ENCODE results near the gene CDK5RAP3. TPM values are rescaled to one million over a fixed set of nuclear protein-coding genes. Genes with fewer than 3 reads are reported as not detected.

Gene CDK5RAP3
- total and polyA plus RNA-seq, 2 experiments from 2014 or later: 92.6 to 106 TPM

DNA sequence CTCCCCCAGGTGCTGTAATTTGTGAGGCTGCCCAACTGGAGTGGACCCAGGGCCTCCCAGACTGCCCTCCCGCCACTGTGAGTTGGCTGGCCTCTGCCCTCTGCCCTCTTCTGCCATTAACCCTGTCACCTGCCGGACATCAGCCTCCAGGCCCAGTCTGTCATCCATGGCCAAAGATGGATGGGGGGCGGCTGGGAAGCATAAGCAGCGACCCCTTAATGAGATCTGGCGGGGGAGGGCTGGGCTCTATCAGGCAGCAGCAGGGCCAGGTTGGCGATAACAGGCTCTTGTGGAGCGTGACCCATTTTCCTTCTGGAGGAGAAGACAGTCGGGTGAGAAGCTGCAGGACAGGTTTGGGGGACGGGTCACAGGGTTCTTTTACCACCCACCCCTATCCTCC is 25.3 kb downstream of the CDK5RAP3 start (continued):
- TF ChIP-seq, protein P1, sequence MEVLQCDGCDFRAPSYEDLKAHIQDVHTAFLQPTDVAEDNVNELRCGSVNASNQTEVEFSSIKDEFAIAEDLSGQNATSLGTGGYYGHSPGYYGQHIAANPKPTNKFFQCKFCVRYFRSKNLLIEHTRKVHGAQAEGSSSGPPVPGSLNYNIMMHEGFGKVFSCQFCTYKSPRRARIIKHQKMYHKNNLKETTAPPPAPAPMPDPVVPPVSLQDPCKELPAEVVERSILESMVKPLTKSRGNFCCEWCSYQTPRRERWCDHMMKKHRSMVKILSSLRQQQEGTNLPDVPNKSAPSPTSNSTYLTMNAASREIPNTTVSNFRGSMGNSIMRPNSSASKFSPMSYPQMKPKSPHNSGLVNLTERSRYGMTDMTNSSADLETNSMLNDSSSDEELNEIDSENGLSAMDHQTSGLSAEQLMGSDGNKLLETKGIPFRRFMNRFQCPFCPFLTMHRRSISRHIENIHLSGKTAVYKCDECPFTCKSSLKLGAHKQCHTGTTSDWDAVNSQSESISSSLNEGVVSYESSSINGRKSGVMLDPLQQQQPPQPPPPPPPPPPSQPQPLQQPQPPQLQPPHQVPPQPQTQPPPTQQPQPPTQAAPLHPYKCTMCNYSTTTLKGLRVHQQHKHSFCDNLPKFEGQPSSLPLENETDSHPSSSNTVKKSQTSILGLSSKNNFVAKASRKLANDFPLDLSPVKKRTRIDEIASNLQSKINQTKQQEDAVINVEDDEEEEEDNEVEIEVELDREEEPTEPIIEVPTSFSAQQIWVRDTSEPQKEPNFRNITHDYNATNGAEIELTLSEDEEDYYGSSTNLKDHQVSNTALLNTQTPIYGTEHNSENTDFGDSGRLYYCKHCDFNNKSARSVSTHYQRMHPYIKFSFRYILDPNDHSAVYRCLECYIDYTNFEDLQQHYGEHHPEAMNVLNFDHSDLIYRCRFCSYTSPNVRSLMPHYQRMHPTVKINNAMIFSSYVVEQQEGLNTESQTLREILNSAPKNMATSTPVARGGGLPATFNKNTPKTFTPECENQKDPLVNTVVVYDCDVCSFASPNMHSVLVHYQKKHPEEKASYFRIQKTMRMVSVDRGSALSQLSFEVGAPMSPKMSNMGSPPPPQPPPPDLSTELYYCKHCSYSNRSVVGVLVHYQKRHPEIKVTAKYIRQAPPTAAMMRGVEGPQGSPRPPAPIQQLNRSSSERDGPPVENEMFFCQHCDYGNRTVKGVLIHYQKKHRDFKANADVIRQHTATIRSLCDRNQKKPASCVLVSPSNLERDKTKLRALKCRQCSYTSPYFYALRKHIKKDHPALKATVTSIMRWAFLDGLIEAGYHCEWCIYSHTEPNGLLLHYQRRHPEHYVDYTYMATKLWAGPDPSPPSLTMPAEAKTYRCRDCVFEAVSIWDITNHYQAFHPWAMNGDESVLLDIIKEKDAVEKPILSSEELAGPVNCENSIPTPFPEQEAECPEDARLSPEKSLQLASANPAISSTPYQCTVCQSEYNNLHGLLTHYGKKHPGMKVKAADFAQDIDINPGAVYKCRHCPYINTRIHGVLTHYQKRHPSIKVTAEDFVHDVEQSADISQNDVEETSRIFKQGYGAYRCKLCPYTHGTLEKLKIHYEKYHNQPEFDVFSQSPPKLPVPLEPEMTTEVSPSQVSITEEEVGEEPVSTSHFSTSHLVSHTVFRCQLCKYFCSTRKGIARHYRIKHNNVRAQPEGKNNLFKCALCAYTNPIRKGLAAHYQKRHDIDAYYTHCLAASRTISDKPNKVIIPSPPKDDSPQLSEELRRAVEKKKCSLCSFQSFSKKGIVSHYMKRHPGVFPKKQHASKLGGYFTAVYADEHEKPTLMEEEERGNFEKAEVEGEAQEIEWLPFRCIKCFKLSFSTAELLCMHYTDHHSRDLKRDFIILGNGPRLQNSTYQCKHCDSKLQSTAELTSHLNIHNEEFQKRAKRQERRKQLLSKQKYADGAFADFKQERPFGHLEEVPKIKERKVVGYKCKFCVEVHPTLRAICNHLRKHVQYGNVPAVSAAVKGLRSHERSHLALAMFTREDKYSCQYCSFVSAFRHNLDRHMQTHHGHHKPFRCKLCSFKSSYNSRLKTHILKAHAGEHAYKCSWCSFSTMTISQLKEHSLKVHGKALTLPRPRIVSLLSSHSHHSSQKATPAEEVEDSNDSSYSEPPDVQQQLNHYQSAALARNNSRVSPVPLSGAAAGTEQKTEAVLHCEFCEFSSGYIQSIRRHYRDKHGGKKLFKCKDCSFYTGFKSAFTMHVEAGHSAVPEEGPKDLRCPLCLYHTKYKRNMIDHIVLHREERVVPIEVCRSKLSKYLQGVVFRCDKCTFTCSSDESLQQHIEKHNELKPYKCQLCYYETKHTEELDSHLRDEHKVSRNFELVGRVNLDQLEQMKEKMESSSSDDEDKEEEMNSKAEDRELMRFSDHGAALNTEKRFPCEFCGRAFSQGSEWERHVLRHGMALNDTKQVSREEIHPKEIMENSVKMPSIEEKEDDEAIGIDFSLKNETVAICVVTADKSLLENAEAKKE (CRISPR knock-in tag; IDR thresholded peaks at IDR 0.05): no peak
- TF ChIP-seq POLR2AphosphoS5 (IDR thresholded peaks at IDR 0.05; ENCODE audit: low read depth): no peak
- no peak for TF ChIP-seq CREB1 (CRISPR knock-in tag; IDR thresholded peaks at IDR 0.05; ENCODE audit: low read depth)
- TF ChIP-seq, protein P2, sequence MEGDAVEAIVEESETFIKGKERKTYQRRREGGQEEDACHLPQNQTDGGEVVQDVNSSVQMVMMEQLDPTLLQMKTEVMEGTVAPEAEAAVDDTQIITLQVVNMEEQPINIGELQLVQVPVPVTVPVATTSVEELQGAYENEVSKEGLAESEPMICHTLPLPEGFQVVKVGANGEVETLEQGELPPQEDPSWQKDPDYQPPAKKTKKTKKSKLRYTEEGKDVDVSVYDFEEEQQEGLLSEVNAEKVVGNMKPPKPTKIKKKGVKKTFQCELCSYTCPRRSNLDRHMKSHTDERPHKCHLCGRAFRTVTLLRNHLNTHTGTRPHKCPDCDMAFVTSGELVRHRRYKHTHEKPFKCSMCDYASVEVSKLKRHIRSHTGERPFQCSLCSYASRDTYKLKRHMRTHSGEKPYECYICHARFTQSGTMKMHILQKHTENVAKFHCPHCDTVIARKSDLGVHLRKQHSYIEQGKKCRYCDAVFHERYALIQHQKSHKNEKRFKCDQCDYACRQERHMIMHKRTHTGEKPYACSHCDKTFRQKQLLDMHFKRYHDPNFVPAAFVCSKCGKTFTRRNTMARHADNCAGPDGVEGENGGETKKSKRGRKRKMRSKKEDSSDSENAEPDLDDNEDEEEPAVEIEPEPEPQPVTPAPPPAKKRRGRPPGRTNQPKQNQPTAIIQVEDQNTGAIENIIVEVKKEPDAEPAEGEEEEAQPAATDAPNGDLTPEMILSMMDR (conservative IDR thresholded peaks at IDR 0.05; ENCODE audit: low read depth in 2 of 2): no peak
- TF ChIP-seq, protein P3, sequence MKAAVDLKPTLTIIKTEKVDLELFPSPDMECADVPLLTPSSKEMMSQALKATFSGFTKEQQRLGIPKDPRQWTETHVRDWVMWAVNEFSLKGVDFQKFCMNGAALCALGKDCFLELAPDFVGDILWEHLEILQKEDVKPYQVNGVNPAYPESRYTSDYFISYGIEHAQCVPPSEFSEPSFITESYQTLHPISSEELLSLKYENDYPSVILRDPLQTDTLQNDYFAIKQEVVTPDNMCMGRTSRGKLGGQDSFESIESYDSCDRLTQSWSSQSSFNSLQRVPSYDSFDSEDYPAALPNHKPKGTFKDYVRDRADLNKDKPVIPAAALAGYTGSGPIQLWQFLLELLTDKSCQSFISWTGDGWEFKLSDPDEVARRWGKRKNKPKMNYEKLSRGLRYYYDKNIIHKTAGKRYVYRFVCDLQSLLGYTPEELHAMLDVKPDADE (IDR thresholded peaks at IDR 0.05): no peak
- no peak for TF ChIP-seq EZH2 (IDR thresholded peaks at IDR 0.05; ENCODE audit: low read depth, unreplicated experiment)

DNA sequence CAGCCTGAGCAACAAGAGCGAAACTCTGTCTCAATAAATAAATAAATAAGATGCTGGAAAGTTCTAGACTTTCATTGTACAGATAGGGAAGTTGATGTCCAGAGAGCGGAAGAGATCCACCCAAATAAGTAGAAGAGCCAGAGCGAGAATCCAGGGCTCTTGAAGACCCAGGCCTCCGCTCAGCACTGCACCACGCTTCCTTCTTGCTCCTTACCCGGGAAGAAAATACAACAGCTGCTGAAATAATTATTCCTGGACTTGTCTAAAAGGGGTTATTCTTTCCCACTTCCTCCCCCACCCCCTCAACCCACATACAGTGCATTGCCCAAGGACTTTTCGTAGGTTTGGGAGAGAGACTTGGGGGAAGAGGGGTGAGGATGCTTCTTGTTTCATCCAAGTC is 26.7 kb downstream of the CDK5RAP3 start:
- Histone ChIP-seq H3K79me2 (replicated peaks; ENCODE audit: insufficient read depth) (no peaks in the 10 kb centered on the region), H4K20me1 (replicated peaks; ENCODE audit: insufficient read depth) (no peaks in the 10 kb centered on the region), H3K4me1 (ENCODE audit: insufficient read depth) (peaks cover 24% of the 10 kb centered on the region), H3K4me2 (no peak overlapping the region), H3K36me3 (ENCODE audit: insufficient read depth) (no peaks in the 10 kb centered on the region), H3K27me3 (ENCODE audit: insufficient read depth) (no peaks in the 10 kb centered on the region), H3F3A (replicated peaks; ENCODE audit: low read depth) (0 out of 2 replicates have a peak, but pooled peaks cover 6% of the 10 kb centered on the region), H3K9me2 (ENCODE audit: insufficient read depth) (no peaks in the 10 kb centered on the region), H3K27ac (ENCODE audit: low read depth) (no peak overlapping the region), H3K4me3 (no peak overlapping the region), H2AFZ (no peak overlapping the region)
- H3K27ac Mint-ChIP-seq: no peak overlapping the region
- no peak overlapping the region for H3K4me3 Mint-ChIP-seq
- ATAC-seq (no peak), DNase-seq (ENCODE audit: low spot score) (no peak)
- no peaks in the 10 kb centered on the region; the same call in 2 of the 3 replicates for H3K9me3 Mint-ChIP-seq
- H3K4me1 Mint-ChIP-seq: peaks cover 53% of the 10 kb centered on the region
- no peaks in the 10 kb centered on the region for H3K36me3 Mint-ChIP-seq (ENCODE audit: low read depth)
- peaks cover 7% of the 10 kb centered on the region for H3K27me3 Mint-ChIP-seq (ENCODE audit: insufficient read depth, low read depth, poor library complexity)
- TF ChIP-seq ZNF331 (CRISPR knock-in tag; IDR thresholded peaks at IDR 0.05; ENCODE audit: low read depth) (no peak), EZH2 (IDR thresholded peaks at IDR 0.05; ENCODE audit: low read depth, unreplicated experiment) (no peak), JUNB (IDR thresholded peaks at IDR 0.05; ENCODE audit: unreplicated experiment) (no peak)
- TF ChIP-seq, protein P3 (IDR thresholded peaks at IDR 0.05): no peak
